PC-3 (cell line): ENCODE measurements around the gene STIMATE. TPM values are rescaled to one million over a fixed set of nuclear protein-coding genes. Genes with fewer than 3 reads are reported as not detected.

Experiments
- ATAC-seq: fragments of 200-7000 bp; cut with Tn5 transposase; 2 replicates; pipeline ENCODE4 v1.9.1; 2020; ENCODE audit warnings: mild to moderate bottlenecking, moderate library complexity
- BruUV-seq: library from RNA; stranded (reverse); fragments of 400-500 nt; replicated peaks from 2 replicates; lab custom pipeline; 2021; lab: Mats Ljungman, UMichigan
- CTCF ChIA-PET: fragments of 300-600 bp; sonication (Branson Sonifier 250); formaldehyde crosslinking; loops from one replicate; lab custom pipeline; 2022; ENCODE audit warnings: antibody characterized with exemption; lab: Charles Lee
- POLR2A ChIA-PET: fragments of 300-600 bp; sonication (Branson Sonifier 250); formaldehyde crosslinking; loops from one replicate; lab custom pipeline; 2022; ENCODE audit warnings: antibody characterized with exemption; ENCODE audit not compliant: unreplicated experiment; lab: Charles Lee
- DNase-seq: peaks from one replicate; pipeline ENCODE4 v3.0.0-alpha.2; 2015
- H2AFZ ChIP-seq: fragments of 300-600 bp; sonication (generic); 2 replicates; pipeline ENCODE4 v1.6.0; 2016; ENCODE audit warnings: antibody characterized with exemption, low read length
- H3F3A ChIP-seq: fragments of 300-600 bp; sonication (generic); one replicate; pipeline ENCODE4 v1.6.0; 2017; ENCODE audit warnings: antibody characterized with exemption, low read length, control low read depth, mild to moderate bottlenecking; ENCODE audit not compliant: unreplicated experiment
- H3K27ac ChIP-seq: fragments of 300-600 bp; sonication (generic); 2 replicates; pipeline ENCODE4 v1.5.1; 2016; ENCODE audit warnings: mild to moderate bottlenecking, low read length
- H3K27me3 ChIP-seq: fragments of 300-600 bp; sonication (generic); 2 replicates; pipeline ENCODE4 v1.6.1; 2016; ENCODE audit warnings: low read length, mixed read lengths
- H3K36me3 ChIP-seq: fragments of 300-600 bp; sonication (generic); 2 replicates; pipeline ENCODE4 v1.6.1; 2016; ENCODE audit warnings: low read depth, mixed run types, low read length, mixed read lengths
- H3K4me1 ChIP-seq: fragments of 300-600 bp; sonication (generic); 2 replicates; pipeline ENCODE4 v1.5.1; 2016; ENCODE audit warnings: low read length; ENCODE audit not compliant: insufficient read depth
- H3K4me2 ChIP-seq: fragments of 300-600 bp; sonication (generic); 2 replicates; pipeline ENCODE4 v1.6.0; 2016; ENCODE audit warnings: low read length
- H3K4me3 ChIP-seq: fragments of 300-600 bp; sonication (generic); 2 replicates; pipeline ENCODE4 v1.5.1; 2016; ENCODE audit warnings: mild to moderate bottlenecking, low read length, mixed read lengths
- H3K79me2 ChIP-seq: fragments of 300-600 bp; sonication (generic); 2 replicates; pipeline ENCODE4 v1.6.1; 2017; ENCODE audit warnings: low read length, mixed read lengths
- H3K9ac ChIP-seq: fragments of 300-600 bp; sonication (generic); 2 replicates; pipeline ENCODE4 v1.6.0; 2016; ENCODE audit warnings: mild to moderate bottlenecking, low read length
- H3K9me2 ChIP-seq: fragments of 300-600 bp; sonication (generic); replicated peaks from 2 replicates; pipeline ENCODE4 v1.6.1; 2016; ENCODE audit warnings: mixed run types, low read length, mixed read lengths
- H3K9me3 ChIP-seq: fragments of 300-600 bp; sonication (generic); 2 replicates; pipeline ENCODE4 v1.6.1; 2016; ENCODE audit warnings: low read length, mixed read lengths
- H4K20me1 ChIP-seq: fragments of 300-600 bp; sonication (generic); 2 replicates; pipeline ENCODE4 v1.6.1; 2016; ENCODE audit warnings: low read length, mixed read lengths
- EZH2 ChIP-seq: fragments of 300-600 bp; sonication (generic); IDR thresholded peaks from one replicate; pipeline ENCODE4 v1.6.1; 2017; ENCODE audit warnings: antibody characterized with exemption, mild to moderate bottlenecking, low read length; ENCODE audit not compliant: unreplicated experiment
- EZH2phosphoT487 ChIP-seq: fragments of 300-600 bp; sonication (generic); IDR thresholded peaks from 2 replicates; pipeline ENCODE4 v1.6.1; 2018; ENCODE audit warnings: mild to moderate bottlenecking, antibody characterized with exemption, low read length, borderline replicate concordance
- intact Hi-C: fragments of 100-400 bp; cut with micrococcal nuclease; formaldehyde crosslinking; loops from 2 replicates; pipeline ENCODE4 v1.9.0; 2023
- total RNA-seq: library from RNA; depleted of rRNA; stranded (reverse); fragments of >200 nt; gene quantifications from 2 replicates; pipeline ENCODE4 v1.2.3, GENCODE V29; 2014
- TF ChIP-seq, protein P1 (sequence below): fragments of 300-600 bp; sonication (generic); conservative IDR thresholded peaks from 2 replicates; pipeline ENCODE4 v1.5.1; 2017; ENCODE audit warnings: antibody characterized with exemption, low read depth, mild to moderate bottlenecking, low read length

Gene STIMATE
- total RNA-seq, 1 experiment from 2014 or later = 29.7 TPM

DNA sequence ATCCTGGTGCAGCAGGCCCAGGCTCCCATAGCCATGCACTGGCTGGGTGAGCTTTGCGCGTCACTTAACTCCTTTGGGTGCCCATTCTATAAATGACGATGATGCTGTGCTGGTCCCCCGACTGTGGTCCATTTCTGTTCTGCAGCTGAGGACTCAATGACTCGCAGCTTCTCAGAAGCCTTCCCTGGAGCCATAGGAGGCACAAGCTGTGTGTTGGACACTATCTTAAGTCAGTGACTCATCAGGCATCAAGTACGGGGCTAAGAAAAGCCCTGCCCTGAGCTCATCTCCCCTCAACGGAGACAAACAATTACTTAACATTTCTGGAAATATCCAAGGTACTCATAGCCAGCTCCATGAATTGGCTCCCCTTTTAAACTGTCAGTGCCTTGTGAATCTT, 48.7 kb downstream of the STIMATE start:
- Histone ChIP-seq H3K9me3 (no peaks in the 10 kb centered on the region), H3F3A (no peaks in the 10 kb centered on the region), H3K9ac (no peak overlapping the region), H3K9me2 (no peaks in the 10 kb centered on the region), H3K4me2 (no peak overlapping the region), H3K27ac (no peak overlapping the region), H3K4me1 (no peaks in the 10 kb centered on the region), H3K36me3 (peaks cover 3% of the 10 kb centered on the region), H3K4me3 (no peak overlapping the region), H4K20me1 (no peaks in the 10 kb centered on the region), H2AFZ (no peak overlapping the region), H3K79me2 (no peaks in the 10 kb centered on the region), H3K27me3 (no peaks in the 10 kb centered on the region)
- DNase-seq (peak; percentile 41), ATAC-seq (peak; percentile 58)
- POLR2A ChIA-PET = interaction anchor here (0.6 kb wide), 1 partner anchor 1968 kb away, joined by 3 read pairs; no protein-coding TSS in a partner anchor
- no peak for TF ChIP-seq EZH2
- TF ChIP-seq, protein P1, sequence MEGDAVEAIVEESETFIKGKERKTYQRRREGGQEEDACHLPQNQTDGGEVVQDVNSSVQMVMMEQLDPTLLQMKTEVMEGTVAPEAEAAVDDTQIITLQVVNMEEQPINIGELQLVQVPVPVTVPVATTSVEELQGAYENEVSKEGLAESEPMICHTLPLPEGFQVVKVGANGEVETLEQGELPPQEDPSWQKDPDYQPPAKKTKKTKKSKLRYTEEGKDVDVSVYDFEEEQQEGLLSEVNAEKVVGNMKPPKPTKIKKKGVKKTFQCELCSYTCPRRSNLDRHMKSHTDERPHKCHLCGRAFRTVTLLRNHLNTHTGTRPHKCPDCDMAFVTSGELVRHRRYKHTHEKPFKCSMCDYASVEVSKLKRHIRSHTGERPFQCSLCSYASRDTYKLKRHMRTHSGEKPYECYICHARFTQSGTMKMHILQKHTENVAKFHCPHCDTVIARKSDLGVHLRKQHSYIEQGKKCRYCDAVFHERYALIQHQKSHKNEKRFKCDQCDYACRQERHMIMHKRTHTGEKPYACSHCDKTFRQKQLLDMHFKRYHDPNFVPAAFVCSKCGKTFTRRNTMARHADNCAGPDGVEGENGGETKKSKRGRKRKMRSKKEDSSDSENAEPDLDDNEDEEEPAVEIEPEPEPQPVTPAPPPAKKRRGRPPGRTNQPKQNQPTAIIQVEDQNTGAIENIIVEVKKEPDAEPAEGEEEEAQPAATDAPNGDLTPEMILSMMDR = no peak
- TF ChIP-seq EZH2phosphoT487 = no peak
- BruUV-seq = no TSS peak
- CTCF ChIA-PET = no interaction called here
- intact Hi-C loops = no loop called here

DNA sequence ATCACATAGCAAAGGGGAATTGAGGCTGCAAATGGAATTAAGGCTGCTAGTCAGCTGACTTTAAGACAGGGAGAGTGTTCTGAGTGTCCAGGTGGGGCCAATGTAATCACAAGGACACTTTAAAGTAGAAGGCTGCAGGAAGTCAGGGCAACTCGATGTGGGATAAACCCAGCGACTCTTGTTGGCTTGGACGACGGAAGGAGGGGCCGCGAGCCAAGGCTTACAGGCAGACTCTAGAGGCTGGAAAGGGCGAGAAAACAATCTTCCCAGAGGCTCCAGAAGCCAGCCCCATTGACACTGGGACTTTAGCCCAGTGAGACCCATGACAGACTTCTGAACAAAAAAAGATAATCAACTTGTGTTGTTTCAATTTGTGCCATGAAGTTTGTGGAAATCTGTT, 49.6 kb downstream of the STIMATE start:
- H3K27me3 ChIP-seq = no peaks in the 10 kb centered on the region
- H3K27ac ChIP-seq = no peak overlapping the region
- DNase-seq = no peak
- H3K9ac ChIP-seq = no peak overlapping the region
- no peaks in the 10 kb centered on the region for H3K9me2 ChIP-seq
- ATAC-seq = no peak
- TF ChIP-seq EZH2phosphoT487 (no peak), EZH2 (no peak)
- TF ChIP-seq, protein P1 = no peak
- no peak overlapping the region for H2AFZ ChIP-seq
- CTCF ChIA-PET = no interaction called here
- peaks cover 3% of the 10 kb centered on the region for H3K36me3 ChIP-seq
- H3K79me2 ChIP-seq = no peaks in the 10 kb centered on the region
- H4K20me1 ChIP-seq = no peaks in the 10 kb centered on the region
- POLR2A ChIA-PET = no interaction called here
- no peak overlapping the region for H3K4me2 ChIP-seq
- no peaks in the 10 kb centered on the region for H3K4me1 ChIP-seq
- no peak overlapping the region for H3K4me3 ChIP-seq
- BruUV-seq = no TSS peak
- no peaks in the 10 kb centered on the region for H3K9me3 ChIP-seq
- intact Hi-C loops = no loop called here
- H3F3A ChIP-seq = no peaks in the 10 kb centered on the region

DNA sequence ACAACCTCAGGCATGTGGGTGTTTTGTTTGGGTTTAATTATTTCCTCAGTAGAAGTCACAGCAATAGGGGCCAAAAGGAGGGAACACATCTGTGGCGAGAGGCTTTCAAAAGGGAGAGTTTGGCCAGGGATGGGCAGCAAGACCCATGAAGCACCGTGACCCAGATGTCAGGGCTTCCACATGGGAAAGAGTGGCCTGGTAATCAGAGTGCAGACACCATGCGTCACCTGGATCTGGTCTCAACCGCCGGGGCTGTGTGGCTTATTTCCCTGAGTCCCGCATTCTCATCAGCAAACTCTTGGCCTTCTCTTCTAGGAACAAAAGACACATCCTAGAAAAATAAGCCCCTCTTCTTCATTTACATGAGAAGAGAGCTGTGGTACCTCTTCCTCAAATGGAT, 50.1 kb downstream of the STIMATE start:
- H3F3A ChIP-seq = no peaks in the 10 kb centered on the region
- DNase-seq (no peak), ATAC-seq (no peak)
- BruUV-seq = no TSS peak
- no peak overlapping the region for H2AFZ ChIP-seq
- no peaks in the 10 kb centered on the region for H3K27me3 ChIP-seq
- CTCF ChIA-PET = no interaction called here
- intact Hi-C loops = no loop called here
- TF ChIP-seq EZH2 (no peak), EZH2phosphoT487 (no peak)
- TF ChIP-seq, protein P1 = no peak
- H3K9me2 ChIP-seq = no peaks in the 10 kb centered on the region
- H3K4me2 ChIP-seq = no peak overlapping the region
- no peak overlapping the region for H3K4me3 ChIP-seq
- H3K9ac ChIP-seq = no peak overlapping the region
- H3K79me2 ChIP-seq = no peaks in the 10 kb centered on the region
- no peak overlapping the region for H3K27ac ChIP-seq
- H3K4me1 ChIP-seq = no peaks in the 10 kb centered on the region
- H3K9me3 ChIP-seq = no peaks in the 10 kb centered on the region
- H3K36me3 ChIP-seq = peaks cover 3% of the 10 kb centered on the region
- POLR2A ChIA-PET = no interaction called here
- H4K20me1 ChIP-seq = no peaks in the 10 kb centered on the region
